Keratinocyte (primary cell): Measurements from ENCODE around the gene SH3PXD2B. TPM values are rescaled to one million over a fixed set of nuclear protein-coding genes. Genes with fewer than 3 reads are reported as not detected.

Source experiments
- DNase-seq: peaks from one replicate; pipeline ENCODE4 v3.0.0-alpha.2; 2011; ENCODE audit warnings: low read depth, missing footprints, low spot score
- FAIRE-seq: peaks from 2 replicates; lab custom pipeline; 2011; peaks lifted over from hg19 to GRCh38; lab: Jason Lieb, UNC
- H2AFZ ChIP-seq: 2 replicates; pipeline ENCODE4 v1.6.0; 2012; ENCODE audit warnings: low read length, control low read depth, inconsistent platforms; ENCODE audit not compliant: control insufficient read depth
- H3K27ac ChIP-seq: 2 replicates; pipeline ENCODE4 v1.5.1; 2011; ENCODE audit warnings: low read length; ENCODE audit not compliant: control insufficient read depth, insufficient read depth
- H3K27me3 ChIP-seq: 3 replicates; pipeline ENCODE4 v1.6.0; 2011; ENCODE audit warnings: low read length; ENCODE audit not compliant: control insufficient read depth, insufficient read depth; ENCODE audit errors: extremely low read depth
- H3K36me3 ChIP-seq, 2 experiments: 2 replicates in 1 of 2; 3 replicates in 1 of 2; pipeline ENCODE4 v1.5.1; 2011; ENCODE audit warnings: low read length in 2 of 2, mild to moderate bottlenecking in 1 of 2; ENCODE audit not compliant: control insufficient read depth in 2 of 2, insufficient read depth in 2 of 2; ENCODE audit errors: extremely low read depth in 1 of 2
- H3K4me1 ChIP-seq: 3 replicates; pipeline ENCODE4 v1.5.1; 2011; ENCODE audit warnings: low read length; ENCODE audit not compliant: control insufficient read depth, insufficient read depth; ENCODE audit errors: extremely low read depth
- H3K4me2 ChIP-seq: 3 replicates; pipeline ENCODE4 v1.6.0; 2011; ENCODE audit warnings: low read depth, low read length; ENCODE audit not compliant: control insufficient read depth, insufficient read depth; ENCODE audit errors: extremely low read depth
- H3K4me3 ChIP-seq, 3 experiments: fragments of 200-600 bp in 1 of 3; sonication (generic) in 1 of 3; 2 replicates in 2 of 3; 3 replicates in 1 of 3; pipeline ENCODE4 v1.5.1; 2011 to 2016; ENCODE audit warnings: low read length in 3 of 3, mild to moderate bottlenecking in 3 of 3, control low read depth in 2 of 3, inconsistent platforms in 1 of 3, low read depth in 1 of 3, mixed read lengths in 1 of 3, mixed run types in 1 of 3, moderate library complexity in 1 of 3; ENCODE audit not compliant: control insufficient read depth in 2 of 3, insufficient read depth in 2 of 3; ENCODE audit errors: extremely low read depth in 1 of 3
- H3K79me2 ChIP-seq: 2 replicates; pipeline ENCODE4 v1.6.0; 2012; ENCODE audit warnings: low read length; ENCODE audit not compliant: control insufficient read depth, insufficient read depth
- H3K9ac ChIP-seq: 3 replicates; pipeline ENCODE4 v1.6.0; 2011; ENCODE audit warnings: low read length; ENCODE audit not compliant: control insufficient read depth, insufficient read depth; ENCODE audit errors: extremely low read depth
- H3K9me1 ChIP-seq: 3 replicates; pipeline ENCODE4 v1.6.0; 2011; ENCODE audit warnings: low read length; ENCODE audit not compliant: control insufficient read depth, insufficient read depth; ENCODE audit errors: extremely low read depth
- H3K9me3 ChIP-seq: 2 replicates; pipeline ENCODE4 v1.5.1; 2012; ENCODE audit warnings: low read depth, low read length; ENCODE audit not compliant: control insufficient read depth
- H4K20me1 ChIP-seq: 3 replicates; pipeline ENCODE4 v1.6.0; 2011; ENCODE audit warnings: low read length; ENCODE audit not compliant: control insufficient read depth, insufficient read depth; ENCODE audit errors: extremely low read depth
- CTCF ChIP-seq, 3 experiments: IDR thresholded peaks in 1 of 3; conservative IDR thresholded peaks in 1 of 3; optimal IDR thresholded peaks in 1 of 3; 2 replicates in 2 of 3; 3 replicates in 1 of 3; pipeline versions ENCODE3 to v1.5.1; 2011; ENCODE audit warnings: low read length in 3 of 3, mild to moderate bottlenecking in 3 of 3, moderate library complexity in 2 of 3, control low read depth in 1 of 3, inconsistent platforms in 1 of 3; ENCODE audit not compliant: insufficient read depth in 2 of 3; ENCODE audit errors: extremely low read depth in 1 of 3
- EZH2 ChIP-seq: IDR thresholded peaks from one replicate; pipeline ENCODE4 v1.6.1; 2012; ENCODE audit warnings: inconsistent platforms, mild to moderate bottlenecking, low read length, moderate library complexity
- dilution Hi-C: fragments of 300-500 bp; cut with MboI; formaldehyde crosslinking; loops from one replicate; pipeline ENCODE4 v1.7.0; 2020; ENCODE audit warnings: low sequenced_read_pairs; ENCODE audit not compliant: extremely low pct_ligation_motif_present
- polyA plus RNA-seq, 5 experiments: library from polyadenylated mRNA; depleted of rRNA in 3 of 5; stranded (reverse) in 3 of 5; stranded (forward) in 1 of 5; unstranded in 1 of 5; fragments of >200 nt; gene quantifications; 1 replicate in 1 of 5; 2 replicates in 3 of 5; 3 replicates in 1 of 5; pipeline versions ENCODE4 v1.2.1 to v1.2.3, GENCODE V29; 2011 to 2012; ENCODE audit warnings: missing spikeins in 2 of 5, low read depth in 1 of 5, low replicate concordance in 1 of 5

The SH3PXD2B gene
- polyA plus RNA-seq, 1 donor (not counting 4 experiments of a cell fraction or from before 2014, with no cell fraction given) = 17.3 TPM

DNA sequence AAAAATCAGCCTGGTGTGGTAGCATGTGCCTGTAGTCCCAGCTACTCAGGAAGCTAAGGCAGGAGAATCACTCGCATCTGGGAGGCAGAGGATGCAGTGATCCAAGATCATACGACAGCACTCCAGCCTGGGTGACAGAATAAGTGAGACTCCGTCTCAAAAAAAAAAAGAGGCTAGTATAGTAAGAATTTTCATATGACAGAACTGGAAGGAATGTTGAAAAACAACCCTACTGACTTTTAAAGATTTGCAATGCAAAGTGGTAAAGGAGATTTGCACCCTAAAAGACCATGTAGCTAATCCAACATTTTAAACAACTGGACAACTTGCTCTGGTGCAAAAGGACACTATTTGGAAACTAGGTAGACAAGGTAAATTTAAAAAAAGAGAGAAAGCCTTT lies 58.1 kb downstream of the SH3PXD2B start:
- Histone ChIP-seq H3K36me3 (peaks cover 0 to 7% of the 10 kb centered on the region in 2 experiments), H3K4me3 (no peak overlapping the region), H3K79me2 (no peaks in the 10 kb centered on the region), H3K4me2 (no peak overlapping the region), H3K9me3 (no peaks in the 10 kb centered on the region), H2AFZ (no peak overlapping the region), H4K20me1 (no peaks in the 10 kb centered on the region), H3K4me1 (peaks cover 9% of the 10 kb centered on the region), H3K9me1 (no peaks in the 10 kb centered on the region), H3K27ac (no peak overlapping the region), H3K9ac (no peak overlapping the region), H3K27me3 (no peaks in the 10 kb centered on the region)
- TF ChIP-seq EZH2 = no peak
- no peak for TF ChIP-seq CTCF (optimal IDR thresholded peaks at IDR 0.05 in 1 of 3, IDR thresholded peaks at IDR 0.05 in 1 of 3, conservative IDR thresholded peaks at IDR 0.05 in 1 of 3; ENCODE audit: extremely low read depth in 1 of 3, insufficient read depth in 2 of 3, low read length in 3 of 3)
- no peak for DNase-seq
- FAIRE-seq = no peak
- dilution Hi-C loops = no loop called here

- H3K36me3 ChIP-seq = peaks cover 0 to 7% of the 10 kb centered on the region in 2 experiments
- H3K79me2 ChIP-seq = no peaks in the 10 kb centered on the region
- DNase-seq (no peak), FAIRE-seq (no peak)
- no peaks in the 10 kb centered on the region for H4K20me1 ChIP-seq
- H3K4me2 ChIP-seq = no peak overlapping the region
- no peaks in the 10 kb centered on the region for H3K27me3 ChIP-seq
- no peak for TF ChIP-seq EZH2
- no peak for TF ChIP-seq CTCF (optimal IDR thresholded peaks at IDR 0.05 in 1 of 3, IDR thresholded peaks at IDR 0.05 in 1 of 3, conservative IDR thresholded peaks at IDR 0.05 in 1 of 3; ENCODE audit: extremely low read depth in 1 of 3, insufficient read depth in 2 of 3, low read length in 3 of 3)
- H2AFZ ChIP-seq = no peak overlapping the region
- H3K9ac ChIP-seq = no peak overlapping the region
- H3K4me3 ChIP-seq = no peak overlapping the region
- H3K9me1 ChIP-seq = no peaks in the 10 kb centered on the region
- dilution Hi-C loops = no loop called here
- H3K27ac ChIP-seq = no peak overlapping the region
- peaks cover 8% of the 10 kb centered on the region for H3K4me1 ChIP-seq
- H3K9me3 ChIP-seq = no peaks in the 10 kb centered on the region
Measured at GRCh38 chr5:172395483-172395882, 58.8 kb downstream of the SH3PXD2B start.
